GM21360 (cell line): ENCODE data around the gene ZNF780A.
"Not testable (repeated sequence)": the region's sequence is repeated elsewhere in the genome, so short reads cannot be mapped to it uniquely, and the experiment has no call there.

Experiments
- ATAC-seq: cut with Tn5 transposase; IDR thresholded peaks from one replicate; pipeline ENCODE4 v1.9.1; 2021; ENCODE audit warnings: mild to moderate bottlenecking, moderate library complexity; ENCODE audit not compliant: unreplicated experiment

ZNF780A gene

DNA sequence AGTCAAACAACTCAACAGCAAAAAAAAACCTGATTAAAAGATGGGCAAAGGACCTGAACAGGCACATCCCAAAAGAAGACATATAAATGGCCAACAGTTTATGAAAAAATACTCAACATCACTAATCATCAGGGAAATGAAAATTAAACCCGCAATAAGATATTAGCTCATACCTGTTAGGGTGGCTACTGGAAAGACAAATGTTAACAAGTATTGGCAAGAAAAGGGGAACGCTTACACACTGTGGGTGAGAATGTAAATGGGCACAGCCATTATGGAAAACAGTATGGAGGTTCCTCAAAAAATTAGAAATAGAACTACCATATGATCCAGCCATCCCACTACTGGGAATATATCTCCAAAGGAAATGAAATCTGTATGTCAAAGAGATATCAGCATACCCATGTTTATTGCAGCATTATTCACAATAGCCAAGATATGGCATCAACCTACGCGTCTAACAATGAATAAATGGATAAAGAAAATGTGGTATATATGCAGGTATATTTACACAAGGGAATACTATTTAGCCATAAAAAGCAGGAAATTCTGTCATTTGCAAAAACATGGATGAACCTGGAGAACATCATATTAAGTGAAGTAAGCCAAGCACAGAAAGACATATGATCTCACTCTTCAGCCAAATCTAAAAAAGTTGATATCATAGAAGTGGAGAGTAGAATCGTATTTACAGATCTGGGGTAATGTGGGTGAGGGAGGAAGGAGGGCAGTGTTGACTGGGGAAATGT is 2.3 kb downstream of the ZNF780A start:
- ATAC-seq: no peak

DNA sequence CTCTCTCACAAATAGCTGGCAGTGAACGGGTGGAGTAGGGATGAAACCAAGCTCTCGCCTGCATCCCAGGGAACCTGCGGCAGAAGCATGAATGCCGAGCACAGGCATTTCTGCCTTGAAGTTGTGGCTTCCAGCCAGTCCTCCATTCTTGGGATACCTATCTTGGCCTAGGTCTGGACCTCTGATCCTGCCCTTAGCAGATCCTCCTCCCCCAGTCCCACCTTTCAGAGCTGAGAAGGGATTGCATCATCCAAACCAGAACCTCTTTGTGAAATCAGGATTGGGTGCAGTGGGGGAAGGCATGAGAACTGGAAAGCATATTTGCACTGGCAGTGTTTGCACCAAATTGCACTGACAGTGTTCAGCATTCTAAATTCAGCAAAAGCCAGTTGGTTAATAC is 5.8 kb downstream of the ZNF780A start:
- ATAC-seq: no peak

DNA sequence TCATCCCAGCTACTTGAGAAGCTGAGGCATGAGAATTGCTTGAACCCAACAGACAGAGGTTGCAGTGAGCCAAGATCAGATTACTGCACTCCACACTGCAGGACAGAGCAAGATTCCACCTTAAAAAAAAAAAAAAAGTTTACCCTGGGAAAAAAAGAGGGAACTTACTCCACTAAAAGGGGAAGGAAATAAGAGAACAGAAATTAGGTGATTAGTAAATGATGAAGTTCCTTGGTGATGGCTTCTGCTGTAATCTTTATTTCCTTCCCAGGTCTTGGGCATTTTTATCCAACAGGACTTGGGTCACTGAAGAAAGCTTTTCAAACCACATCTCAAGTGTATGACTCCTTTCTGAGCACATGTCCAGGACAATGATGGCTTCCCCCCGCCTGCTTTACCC is 9.3 kb downstream of the ZNF780A start:
- ATAC-seq: no peak

DNA sequence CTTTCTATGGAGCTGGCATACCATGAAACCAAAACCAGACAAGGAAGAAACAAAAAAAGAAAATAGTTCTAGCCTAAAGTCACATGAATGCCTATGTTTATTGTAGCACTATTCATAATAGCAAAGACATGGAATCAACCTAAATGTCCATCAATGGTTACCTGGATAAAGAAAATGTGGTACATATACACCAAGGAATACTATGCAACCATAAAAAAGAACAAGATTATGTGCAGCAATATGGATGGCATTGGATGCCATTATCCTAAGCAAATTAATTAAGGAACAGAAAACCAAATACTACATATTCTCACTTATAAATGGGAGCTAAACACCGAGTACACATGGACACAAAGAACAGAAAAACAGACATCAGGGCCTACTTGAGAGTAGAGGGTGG is 10.5 kb downstream of the ZNF780A start:
- ATAC-seq: no peak

DNA sequence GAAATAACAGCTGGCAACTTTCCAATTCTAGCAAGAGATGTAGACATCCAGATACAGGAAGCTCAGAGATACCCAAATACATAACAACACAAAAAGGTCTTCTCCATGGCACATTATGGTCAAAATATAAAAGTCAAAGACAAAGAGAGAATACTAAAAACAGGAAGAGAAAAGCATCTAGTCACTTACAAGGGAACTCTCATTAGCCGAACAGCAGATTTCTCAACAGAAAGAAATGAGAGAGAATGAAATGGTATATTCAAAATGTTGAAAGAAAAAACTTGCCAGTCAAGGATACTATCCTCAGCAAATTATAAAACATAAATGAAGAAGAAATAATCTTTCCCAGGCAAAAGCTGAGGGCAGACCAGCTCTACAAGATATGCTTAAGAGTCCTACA is 12.4 kb downstream of the ZNF780A start:
- no peak for ATAC-seq

DNA sequence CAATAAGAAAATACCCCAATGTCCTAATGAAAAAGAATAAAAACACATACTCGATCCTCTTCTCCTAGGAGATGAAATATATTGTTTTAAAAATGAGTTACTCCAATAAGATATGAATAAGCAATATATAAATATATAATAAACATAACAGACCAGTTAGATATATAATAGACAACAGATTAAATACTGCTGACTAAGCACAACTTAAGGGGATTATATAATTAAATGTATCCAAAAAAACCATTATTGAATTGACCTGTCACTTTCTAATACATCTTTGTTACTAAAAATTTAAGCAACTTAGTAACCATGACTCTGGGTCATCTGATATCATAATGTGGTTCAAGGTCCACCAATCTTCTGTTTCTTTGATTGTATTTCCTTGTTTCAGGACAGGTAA is 20.7 kb downstream of the ZNF780A start:
- no peak for ATAC-seq

DNA sequence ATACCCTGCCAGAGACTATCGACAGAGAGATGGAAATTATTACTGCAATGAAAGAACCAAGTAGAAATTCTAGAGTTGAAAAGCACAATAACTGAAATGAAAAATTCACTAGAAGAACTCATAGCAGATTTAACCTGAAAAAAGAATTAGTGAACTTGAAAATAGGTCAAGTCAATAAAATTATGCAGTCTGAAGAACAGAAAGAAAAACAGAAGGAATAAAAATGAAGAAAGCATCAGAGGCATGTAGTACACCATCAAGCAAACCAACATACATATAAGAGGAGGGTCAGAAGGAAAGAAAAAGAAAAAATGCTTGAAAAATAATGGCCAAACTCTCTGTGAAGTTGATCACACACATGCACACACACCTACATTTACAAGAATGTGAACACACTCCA is 31.1 kb downstream of the ZNF780A start:
- ATAC-seq: no peak

DNA sequence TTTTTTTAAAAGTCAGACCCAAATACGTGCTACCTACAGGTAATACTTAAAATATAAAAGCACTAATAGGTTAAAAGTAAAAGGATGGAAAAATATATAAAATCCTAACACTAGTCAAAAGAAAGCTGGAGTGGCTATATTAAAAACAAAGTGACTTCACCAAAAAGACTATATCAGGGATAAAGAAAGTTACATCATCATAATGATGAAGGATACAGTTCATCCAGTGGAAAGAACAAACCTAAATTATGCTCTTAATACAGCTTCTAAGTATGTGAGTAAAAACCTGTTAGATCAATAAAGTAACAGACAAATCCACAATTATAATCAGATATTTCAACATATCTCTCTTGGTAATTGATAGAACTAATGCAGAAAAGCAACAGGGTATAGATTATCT is 33.6 kb downstream of the ZNF780A start:
- ATAC-seq: no peak

DNA sequence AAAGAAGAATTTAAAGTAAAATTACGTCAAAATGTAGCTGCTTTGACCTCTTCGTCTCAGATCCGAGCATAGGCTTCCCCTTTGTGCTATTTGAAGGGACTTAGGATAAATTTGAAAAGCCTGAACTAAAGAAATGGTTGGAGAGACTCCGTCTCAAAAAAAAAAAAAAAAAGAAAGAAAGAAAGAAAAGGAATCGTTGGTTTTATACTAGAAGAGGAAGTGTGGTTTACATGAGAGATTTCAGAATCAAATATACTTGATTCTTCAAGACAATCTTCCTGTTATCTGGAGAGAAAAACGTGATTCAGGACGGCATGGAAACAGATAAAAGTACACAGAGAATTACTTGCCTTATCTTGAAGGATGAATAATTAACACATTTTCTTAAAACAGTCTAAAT is 34.2 kb downstream of the ZNF780A start:
- ATAC-seq: no peak

DNA sequence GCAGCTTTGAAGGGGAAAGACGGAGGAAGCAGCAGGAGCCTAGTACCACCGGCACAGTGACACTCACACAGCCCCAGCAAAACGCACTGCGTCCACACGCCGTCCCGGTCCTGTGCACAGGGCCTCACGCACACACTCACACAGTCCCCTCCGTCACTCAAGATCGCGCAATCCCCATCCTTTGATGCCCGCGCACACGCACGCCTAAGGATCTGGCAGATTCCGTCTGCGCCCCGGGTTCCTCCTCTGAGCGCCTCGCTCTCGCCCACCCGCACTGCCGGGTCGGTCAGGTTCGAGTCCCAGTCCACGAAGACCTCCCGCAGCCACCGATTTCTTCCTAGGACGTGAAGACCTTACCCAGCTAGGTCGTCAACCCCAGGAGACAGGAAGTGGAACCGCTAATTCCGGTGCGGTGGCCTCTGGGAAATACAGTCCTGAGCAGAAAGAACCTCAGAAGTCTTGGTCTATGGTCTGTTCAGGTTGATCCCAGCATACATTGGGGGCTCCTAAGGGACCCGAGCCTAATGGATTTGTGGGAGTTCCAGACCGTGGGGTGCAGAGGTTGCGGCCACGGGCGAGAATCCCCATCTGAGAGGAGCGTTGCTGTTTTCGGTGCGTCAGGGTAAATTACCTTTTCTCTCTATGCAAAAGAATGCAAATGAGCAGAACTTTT is 34.8 kb downstream of the ZNF780A start, which contains the start of gene ZNF780B:
TSS of gene ZNF780B (minus strand) at position 400 of the 673 bp plus-strand sequence. CDS start 5,899 bp downstream, outside the sequence.
- no peak for ATAC-seq

DNA sequence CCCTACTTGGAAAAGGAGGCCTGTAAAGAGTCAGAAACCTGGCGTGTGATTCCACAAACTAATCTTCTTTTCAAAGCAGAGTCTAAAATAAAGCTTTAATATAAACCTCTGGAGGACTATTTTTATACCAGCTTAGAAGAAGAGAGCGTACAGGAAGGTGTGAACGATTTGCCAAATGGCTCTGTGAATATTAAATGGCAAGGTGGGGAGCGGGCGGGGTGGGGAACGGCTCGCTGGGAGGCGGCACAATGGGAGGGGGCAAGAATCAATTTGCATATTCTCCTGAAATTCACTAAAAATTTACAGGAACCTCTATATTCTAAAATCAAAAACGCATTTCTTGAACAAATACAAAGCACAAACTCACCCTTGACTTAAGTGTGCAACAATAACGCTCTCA is 35.7 kb downstream of the ZNF780A start:
- no peak for ATAC-seq

DNA sequence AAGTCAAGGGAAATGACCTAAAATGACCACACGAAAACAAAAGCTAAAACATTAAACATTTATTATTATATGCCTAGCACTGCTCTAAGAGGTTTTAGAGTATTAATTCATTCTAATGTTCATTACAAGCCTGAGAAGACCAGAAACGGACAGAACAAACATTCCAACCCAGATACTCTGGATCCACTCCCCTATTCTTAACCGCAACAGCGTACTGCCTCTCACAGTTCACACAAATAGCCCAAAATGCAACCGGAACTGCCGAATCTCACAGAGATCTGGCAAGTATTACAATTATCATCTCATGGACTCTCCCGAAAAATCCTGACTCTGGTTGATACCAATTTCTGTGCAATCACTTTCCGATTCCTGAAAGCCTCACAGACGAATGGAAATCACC is 36.1 kb downstream of the ZNF780A start:
- no peak for ATAC-seq

DNA sequence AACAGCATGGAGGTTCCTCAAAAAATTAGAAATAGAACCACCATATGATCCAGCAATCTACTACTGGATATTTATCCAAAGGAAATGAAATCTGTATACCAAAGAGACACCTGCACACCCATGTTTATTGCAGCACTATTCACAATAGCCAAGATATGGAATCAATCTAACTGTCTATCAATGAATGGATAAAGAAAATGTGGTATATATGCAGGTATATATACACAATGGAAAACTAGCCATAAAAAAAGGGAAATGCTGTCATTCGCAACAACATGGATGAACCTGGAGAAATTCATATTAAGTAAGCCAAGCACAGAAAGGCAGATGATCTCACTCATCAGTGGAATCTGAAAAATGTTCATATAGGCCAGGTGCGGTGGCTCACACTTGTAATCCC is 37.3 kb downstream of the ZNF780A start:
- no peak for ATAC-seq

DNA sequence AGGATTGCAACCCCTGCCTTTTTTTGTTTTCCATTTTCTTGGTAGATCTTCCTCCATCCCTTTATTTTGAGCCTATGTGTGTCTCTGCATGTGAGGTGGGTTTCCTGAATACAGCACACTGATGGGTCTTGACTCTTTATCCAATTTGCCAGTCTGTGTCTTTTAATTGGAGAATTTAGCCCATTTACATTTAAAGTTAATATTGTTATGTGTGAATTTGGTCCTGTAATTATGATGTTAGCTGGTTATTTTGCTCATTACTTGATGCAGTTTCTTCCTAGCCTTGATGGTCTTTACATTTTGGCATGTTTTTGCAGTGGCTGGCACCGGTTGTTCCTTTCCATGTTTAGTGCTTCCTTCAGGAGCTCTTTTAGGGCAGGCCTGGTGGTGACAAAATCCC is 49.0 kb downstream of the ZNF780A start:
- ATAC-seq: not testable (repeated sequence)

DNA sequence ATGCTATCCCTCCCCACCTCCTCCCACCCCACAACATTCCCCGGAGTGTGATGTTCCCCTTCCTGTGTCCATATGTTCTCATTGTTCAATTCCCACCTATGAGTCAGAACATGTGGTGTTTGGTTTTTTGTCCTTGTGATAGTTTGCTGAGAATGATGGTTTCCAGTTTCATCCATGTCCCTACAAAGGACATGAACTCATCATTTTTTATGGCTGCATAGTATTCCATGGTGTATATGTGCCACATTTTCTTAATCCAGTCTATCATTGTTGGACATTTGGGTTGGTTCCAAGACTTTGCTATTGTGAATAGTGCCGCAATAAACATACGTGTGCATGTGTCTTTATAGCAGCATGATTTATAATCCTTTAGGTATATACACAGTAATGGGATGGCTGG is 52.7 kb downstream of the ZNF780A start:
- not testable (repeated sequence) for ATAC-seq

DNA sequence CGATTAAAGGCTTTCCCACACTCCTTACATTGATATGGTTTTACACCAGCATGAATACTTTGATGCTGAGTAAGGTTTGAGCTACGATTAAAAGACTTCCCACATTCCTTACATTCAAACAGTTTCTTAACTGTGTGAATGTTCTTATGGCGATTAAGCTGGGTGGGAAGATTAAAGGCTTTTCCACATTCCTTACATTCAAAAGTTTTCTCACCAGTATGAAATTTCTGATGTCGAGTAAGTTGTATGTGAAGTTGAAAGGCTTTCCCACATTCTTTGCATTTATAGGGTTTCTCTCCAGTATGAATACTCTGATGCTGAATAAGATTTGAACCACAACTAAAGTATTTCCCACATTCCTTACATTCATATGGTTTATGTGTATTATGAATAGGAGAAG is 54.7 kb downstream of the ZNF780A start:
- no peak for ATAC-seq

DNA sequence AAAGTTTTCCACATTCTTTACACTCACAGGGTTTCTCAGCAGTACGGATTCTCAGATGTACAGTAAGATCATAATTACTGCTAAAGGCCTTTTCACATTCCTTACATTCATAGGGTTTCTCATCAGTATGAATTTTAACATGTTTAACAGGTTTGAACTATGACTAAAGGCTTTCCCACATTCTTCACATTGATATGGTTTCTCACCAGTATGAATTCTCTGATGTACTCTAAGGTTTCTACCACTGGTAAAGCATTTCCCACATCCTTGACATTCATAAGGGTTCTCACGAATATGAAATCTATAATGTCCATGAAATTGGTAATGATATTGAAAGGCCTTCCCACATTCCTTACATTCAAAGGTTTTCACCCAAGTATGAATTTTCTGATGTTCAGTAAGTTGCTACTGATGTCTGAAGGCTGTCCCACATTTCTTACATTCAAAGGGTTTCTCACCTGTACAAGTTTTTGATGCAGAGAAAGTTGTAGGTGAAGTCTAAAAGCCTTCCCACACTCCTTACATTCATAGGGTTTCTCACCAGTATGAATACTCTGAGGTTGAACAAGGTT is 56.7 kb downstream of the ZNF780A start:
- ATAC-seq: no peak

DNA sequence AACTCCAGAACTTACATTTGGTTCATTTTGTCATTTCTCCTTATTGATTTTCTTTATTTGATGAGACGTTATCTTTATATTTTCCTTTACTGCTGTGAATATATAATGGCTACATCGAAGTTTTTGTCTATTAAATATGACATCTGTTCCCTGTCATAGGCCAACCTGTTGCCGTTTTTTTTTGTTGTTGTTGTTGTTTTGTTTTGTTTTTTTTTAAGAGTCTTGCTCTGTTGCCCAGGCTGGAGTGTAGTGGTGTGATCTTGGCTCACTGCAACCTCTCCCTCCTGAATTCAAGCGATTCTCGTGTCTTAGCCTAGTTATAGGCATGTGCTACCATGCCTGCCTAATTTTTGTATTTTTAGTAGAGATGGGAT is 64.2 kb downstream of the ZNF780A start:
- no peak for ATAC-seq

DNA sequence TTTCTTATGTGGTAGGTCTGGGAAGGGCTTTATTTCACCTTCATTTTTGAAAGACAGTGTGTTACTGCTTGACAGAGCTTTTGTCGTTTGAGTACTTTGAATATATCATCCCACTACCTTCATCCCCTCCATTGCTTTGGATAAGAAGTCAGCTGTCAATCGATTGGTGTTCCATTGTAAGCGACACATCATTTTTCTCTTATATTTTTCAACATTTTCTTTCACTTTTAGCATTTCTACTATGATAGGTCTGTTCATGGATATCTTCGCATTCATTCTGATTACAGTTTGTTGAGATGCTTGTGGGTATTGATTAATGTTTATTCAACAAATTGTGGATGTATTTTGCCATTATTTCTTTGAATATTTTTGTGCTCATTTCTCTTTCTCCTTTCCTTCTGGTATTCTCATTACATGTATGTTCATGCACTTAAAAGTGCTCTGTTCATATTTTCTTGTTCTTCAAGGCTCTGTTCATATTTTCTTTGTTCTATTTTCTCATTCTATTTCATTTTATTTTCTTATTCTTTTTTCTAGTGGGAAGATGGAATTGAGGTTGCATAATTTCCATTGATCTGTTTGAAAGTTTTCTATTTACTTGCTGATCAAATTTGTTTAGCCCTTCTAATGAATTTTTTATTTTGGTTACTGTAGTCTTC is 64.7 kb downstream of the ZNF780A start:
- no peak for ATAC-seq

DNA sequence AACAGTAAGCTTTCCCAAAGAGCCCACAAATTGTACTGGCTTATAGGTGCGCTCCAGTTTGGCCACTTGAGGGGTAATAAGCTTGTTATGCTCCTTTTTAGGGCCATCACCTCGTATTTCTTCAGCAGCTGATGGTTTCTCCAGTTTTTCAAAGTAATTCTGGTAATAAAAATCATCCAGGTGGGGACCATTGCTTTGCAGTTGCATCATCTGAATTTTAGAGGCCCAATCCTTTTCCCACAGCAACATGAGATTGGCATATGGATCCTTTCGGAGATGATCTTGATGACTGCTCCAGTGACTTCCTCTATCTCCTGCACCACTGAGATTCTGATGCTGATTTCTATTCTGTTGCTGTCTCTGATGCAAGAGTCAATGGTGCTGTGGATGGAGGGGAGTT is 66.8 kb downstream of the ZNF780A start:
- no peak for ATAC-seq
